Adrenal gland (tissue), 5 donors: ENCODE results near the gene KAT6B.

ENCODE experiments used
- CTCF ChIP-seq, 6 experiments: fragments of 450-650 bp in 4 of 6; fragments of 200-600 bp in 2 of 6; sonication (generic) in 1 of 6; IDR thresholded peaks; 1 replicate in 5 of 6; 2 replicates in 1 of 6; pipeline versions ENCODE4 v1.5.1 to v1.8.0; 2016 to 2021; ENCODE audit warnings: antibody characterized with exemption in 6 of 6, mild to moderate bottlenecking in 2 of 6, moderate library complexity in 1 of 6
- POLR2A ChIP-seq, 2 donors: fragments of 450-650 bp; IDR thresholded peaks; one replicate each; pipeline ENCODE4 v1.6.1; 2017; ENCODE audit warnings: antibody characterized with exemption in 2 of 2, mild to moderate bottlenecking in 2 of 2, moderate library complexity in 1 of 2
- donor health status: DM: no; HTN: no; CAD: no.

GRCh38 chr10:74910976-74911350 lies 84.6 kb downstream of the KAT6B start:
- no peak for TF ChIP-seq CTCF (IDR thresholded peaks at IDR 0.05)
- TF ChIP-seq POLR2A (IDR thresholded peaks at IDR 0.05) = no peak
